Endothelial cell of hepatic sinusoid (primary cell): ENCODE results near the gene PLB1.

Source experiments
- in situ Hi-C: cut with HindIII; loops from 2 replicates; pipeline ENCODE4 v1.10.0; 2017; ENCODE audit warnings: low sequenced_read_pairs

Gene PLB1

GRCh38 chr2:28495551-28496250 is at the start of gene PLB1:
Gene PLB1 (plus strand): TSS chr2:28496060. CDS start chr2:28496115, 55 bp downstream.
- in situ Hi-C loops: no loop called here

DNA sequence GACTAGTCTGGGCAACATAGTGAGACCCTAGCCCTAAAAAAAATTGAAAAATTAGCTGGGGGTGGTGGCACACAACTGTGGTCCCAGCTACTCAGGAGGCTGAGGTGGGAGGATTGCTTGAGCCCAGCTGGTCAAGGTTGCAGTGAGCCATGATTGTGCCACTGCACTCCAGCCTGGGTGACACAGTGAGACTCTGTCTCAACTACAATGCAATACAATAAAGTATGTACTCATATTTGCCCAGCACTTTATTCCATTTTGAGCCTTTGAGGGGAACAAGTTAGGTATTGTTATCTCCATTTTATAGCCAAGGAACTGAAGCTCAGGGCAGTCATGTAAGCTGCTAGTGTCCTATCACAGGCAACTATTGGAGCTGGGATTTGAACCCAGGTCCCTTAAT is 49.3 kb upstream of the PLB1 start:
- in situ Hi-C loops: no loop called here

GRCh38 chr2:28447086-28447485 is 48.8 kb upstream of the PLB1 start:
- in situ Hi-C loops: no loop called here

GRCh38 chr2:28447943-28448792 is 47.7 kb upstream of the PLB1 start:
- in situ Hi-C loops: no loop called here

GRCh38 chr2:28448793-28449100 is 47.1 kb upstream of the PLB1 start:
- in situ Hi-C loops: no loop called here

DNA sequence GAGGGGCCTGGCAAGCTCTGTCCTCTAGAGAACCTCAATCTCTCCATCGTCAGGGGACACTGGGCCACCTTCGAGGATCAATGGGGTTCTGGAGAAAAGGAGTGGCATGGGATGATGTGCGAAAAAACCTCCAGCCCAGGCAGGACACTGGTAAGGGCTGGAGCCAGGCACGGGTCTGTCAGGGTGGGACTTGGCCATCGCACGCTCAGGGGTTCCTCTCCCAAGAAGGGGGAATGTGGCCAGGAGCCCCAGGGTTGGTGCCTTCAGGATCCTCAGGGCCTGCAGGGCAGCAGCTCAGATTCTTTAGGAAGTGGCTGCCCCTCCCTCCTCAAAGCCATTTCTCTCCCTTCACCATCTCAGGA is 46.8 kb upstream of the PLB1 start:
- in situ Hi-C loops: no loop called here

GRCh38 chr2:28449488-28450395 is 46.1 kb upstream of the PLB1 start:
- in situ Hi-C loops: no loop called here

DNA sequence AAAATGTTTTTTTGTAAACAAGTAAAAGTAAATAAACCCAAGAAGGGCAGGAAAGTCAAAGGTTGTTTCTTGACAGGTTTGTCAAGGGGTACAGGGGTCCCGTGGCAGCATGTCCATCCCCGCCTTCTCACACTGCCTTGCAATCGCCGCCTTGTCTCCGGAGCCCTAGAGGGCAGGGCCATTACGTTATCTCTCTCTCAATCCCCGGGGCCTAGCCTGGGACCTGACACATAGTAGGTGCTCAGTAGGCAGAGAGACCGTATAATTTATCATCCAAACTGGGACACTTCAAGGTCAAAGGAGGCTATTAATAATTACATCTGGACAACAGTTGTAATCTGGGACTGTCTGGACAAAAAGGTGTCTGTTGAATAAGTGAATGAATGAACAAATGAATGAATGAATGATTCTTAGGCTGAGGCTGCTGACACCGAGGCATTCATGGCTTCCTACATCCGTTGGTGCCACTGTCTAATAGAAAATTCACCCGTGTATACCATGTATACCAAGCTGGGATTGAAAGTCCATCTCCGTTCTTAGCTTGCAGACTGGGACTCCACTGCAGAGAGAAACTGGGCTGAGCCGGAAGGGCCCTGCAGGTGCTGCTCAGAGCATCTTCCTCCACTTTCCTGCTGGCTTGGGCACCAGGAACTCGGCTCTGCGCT is 44.8 kb upstream of the PLB1 start:
- in situ Hi-C loops: no loop called here

DNA sequence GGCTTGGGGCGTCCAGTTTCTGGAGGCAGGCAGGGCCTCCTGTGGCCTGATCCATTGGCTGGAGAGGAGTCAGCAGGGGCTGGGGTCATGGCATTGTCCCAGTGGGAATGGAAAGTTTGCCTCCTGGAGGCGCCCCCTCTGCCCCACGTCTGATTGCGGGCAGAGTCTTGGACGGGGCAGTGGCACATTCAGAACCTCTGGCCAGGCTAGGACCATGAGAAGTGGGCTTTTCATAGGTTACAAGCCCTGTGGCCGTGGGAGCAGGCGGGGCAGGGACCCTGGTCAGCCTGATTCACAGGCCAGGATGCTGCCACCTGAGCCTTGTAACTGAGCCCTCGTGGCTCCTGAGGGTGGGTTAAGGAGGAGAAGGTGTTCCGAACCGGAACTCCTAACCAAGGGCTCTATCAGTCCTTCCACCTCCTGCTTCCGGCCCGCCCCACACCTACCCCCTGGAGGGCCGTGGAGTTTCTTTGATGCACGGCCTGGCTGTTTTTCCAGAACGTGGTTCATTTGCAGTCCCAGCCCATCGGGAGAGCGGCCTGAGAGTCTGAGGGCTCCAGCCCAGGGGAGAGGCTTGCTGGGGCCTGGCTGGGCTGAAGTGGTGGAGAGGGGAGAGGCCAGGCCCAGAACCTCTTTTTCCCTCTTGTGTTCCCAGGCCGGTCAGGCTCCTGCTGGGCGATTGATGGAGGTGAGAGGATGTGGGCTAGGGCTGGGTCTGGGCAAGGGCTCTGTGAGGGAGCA is 43.9 kb upstream of the PLB1 start:
- in situ Hi-C loops: no loop called here

DNA sequence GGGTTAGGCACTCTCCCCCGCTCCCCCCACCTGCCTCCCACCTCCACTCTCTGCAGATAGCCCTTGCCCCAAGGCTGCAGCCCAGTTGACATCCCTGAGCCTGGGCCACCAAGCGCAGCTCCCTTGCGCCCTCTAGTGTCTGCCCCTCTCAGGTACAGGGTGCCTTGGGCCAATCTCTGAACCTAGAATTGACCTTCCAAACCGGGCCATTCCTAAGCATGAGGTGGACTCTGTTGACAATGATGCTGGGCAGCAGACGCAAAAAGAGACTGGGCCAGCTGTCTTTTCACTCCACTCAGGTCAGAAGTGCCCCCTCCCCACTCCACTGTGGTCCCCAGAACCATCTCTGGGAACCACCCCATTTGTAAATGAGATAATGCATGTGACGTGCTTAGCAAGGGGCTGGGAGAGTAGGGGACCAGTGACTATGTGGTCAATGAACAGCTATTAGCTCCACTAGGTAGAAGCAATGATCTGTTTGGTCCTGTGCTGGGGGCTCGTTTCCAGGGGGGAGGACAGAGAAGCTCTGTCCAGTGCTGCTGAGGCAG is 43.3 kb upstream of the PLB1 start:
- in situ Hi-C loops: no loop called here

DNA sequence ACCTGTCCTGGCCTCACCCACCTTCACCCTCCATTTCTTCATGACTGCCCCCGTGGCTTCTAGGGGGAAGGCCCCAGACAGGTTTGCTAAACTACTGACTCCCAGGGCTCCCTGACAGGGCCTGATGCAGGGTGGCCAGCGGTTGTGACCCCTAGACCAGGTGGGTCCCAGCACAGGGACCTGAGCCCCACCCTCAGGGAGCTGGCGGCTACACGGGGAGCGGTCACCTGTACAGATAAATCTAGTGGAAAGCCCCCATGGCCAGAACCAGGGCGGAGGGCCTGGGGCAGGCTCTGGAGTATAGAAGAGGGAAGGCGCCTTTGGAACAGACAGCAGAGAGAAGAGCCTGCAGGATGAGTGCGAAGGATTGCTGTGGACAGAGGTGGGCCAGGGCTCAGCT is 42.5 kb upstream of the PLB1 start:
- in situ Hi-C loops: no loop called here

DNA sequence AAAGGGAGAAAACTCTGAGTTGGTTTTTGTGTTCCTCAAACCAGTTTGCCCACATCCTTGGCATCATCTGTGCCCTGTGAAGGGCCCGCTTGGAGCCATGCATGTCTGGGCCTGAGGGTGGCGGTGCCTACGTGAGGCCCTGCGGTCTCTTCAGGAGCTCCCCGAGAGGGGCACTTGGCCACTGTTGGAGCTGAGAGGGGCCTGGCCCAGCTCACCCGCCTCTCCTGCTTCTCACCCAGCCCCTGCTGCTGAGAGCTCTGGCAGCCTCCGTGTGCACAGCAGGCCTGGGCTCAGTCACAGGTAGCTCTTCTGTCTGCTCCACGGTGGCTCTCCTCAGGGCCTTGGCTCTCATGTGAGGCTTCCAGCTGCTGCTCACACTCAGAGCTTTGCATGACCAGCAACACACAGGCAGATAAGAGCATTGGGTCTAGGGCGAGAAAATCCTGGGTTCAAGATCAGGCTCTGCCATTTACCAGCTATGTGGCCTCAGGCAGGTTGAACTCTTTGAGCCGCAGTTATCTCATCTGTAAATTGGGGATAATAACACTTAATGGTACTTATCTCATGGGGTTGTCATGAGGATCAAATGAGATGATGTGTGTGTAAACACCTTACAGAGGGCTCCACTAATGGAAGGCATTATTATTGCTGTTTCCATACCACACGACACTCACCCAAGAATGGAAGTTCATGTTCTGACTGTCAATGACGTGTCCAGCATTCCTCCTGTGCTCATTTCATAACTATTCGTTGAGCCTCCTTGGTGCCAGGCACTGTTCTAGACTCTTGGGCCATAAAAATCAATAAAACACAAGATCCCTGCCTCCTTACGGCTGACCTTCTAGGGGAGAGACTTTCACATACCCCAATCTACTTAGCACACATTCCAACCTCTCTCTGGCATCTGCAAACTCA is 41.6 kb upstream of the PLB1 start:
- in situ Hi-C loops: no loop called here

DNA sequence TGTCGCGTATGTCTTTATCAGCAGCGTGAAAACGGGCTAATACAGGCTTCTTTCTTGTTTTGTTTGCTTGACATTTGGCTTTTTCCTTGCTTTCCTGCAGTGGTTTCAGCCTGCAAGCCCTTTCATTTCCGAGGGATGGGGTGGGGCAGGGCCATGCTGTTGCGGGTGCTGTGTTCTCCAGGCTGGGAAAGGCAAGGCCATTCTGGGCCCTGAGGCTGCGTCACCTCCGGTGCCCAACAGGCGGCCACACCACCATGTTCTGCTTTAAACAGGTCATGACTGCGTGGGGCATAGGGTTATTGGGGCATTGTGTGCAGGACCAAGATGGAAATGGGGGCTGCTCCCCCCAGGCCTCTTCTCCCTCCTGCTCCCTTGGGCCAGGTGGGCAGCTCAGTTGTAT is 38.6 kb upstream of the PLB1 start:
- in situ Hi-C loops: no loop called here

DNA sequence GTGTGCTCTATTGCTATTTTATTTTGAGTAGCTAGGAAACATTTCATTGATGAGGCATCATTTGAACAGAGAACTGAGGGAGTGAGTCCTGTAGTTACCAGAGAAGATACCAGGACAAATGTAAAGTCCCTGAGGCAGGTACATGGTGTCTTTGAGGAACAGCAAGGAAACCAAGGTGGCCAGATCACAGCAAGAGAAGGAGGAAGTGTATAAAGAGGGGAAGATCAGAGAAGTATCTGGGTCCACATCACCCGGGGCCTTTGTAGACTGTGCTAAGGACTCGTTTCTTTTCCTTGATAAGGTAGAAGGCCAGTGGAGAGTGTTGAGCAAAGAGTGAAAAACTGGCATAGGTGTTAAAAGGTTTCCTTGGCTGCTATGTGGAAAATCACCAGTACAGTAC is 34.8 kb upstream of the PLB1 start:
- in situ Hi-C loops: no loop called here

DNA sequence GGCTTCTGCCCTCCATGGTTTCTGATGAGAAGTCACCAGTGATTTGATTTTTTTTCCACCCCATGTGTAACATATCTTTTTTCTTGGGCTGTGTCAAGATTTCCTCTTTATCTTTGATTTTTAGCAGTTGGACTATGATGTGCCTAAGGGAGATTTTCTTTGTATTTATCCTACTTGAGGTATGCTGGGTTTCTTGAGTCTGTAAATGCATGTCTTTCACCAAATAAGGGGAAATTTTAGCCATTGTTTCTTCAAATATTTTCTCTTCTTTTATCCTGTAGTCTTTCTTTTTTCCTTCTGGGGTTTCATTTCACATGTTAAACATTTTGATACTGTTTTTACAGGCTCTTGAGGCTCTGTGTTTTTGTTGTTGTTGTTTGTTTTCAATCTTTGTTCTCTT is 33.7 kb upstream of the PLB1 start:
- in situ Hi-C loops: no loop called here

- in situ Hi-C loops: no loop called here
Measured at GRCh38 chr2:28463211-28463816, 32.5 kb upstream of the PLB1 start.

GRCh38 chr2:28463893-28464292 is 32.0 kb upstream of the PLB1 start:
- in situ Hi-C loops: no loop called here

- in situ Hi-C loops: no loop called here
Measured at GRCh38 chr2:28465148-28465885, 30.5 kb upstream of the PLB1 start.
